Measurements from ENCODE around the gene STK39.
"Not testable (repeated sequence)": the region's sequence is repeated elsewhere in the genome, so short reads cannot be mapped to it uniquely, and the experiment has no call there.

Gene STK39

GRCh38 chr2:168130346-168130745, 117.0 kb downstream of the STK39 start:
- DNase-seq = no peak

- DNase-seq = no peak
Measured at GRCh38 chr2:168127371-168127770, 120.0 kb downstream of the STK39 start.

GRCh38 chr2:168122210-168122609, 125.2 kb downstream of the STK39 start:
- DNase-seq = not testable (repeated sequence)

- DNase-seq = no peak
Measured at GRCh38 chr2:168120730-168121129, 126.7 kb downstream of the STK39 start.

- no peak for DNase-seq
Measured at GRCh38 chr2:168120310-168120709, 127.1 kb downstream of the STK39 start.

GRCh38 chr2:168119515-168120141, 127.8 kb downstream of the STK39 start:
- no peak for DNase-seq

GRCh38 chr2:168118733-168119514, 128.5 kb downstream of the STK39 start:
- peak; percentile 47 for DNase-seq

GRCh38 chr2:168116448-168116847, 130.9 kb downstream of the STK39 start:
- DNase-seq = no peak

- no peak for DNase-seq
Measured at GRCh38 chr2:168114619-168115018, 132.8 kb downstream of the STK39 start.

GRCh38 chr2:168114040-168114439, 133.4 kb downstream of the STK39 start:
- no peak for DNase-seq

GRCh38 chr2:168107322-168107721, 140.1 kb downstream of the STK39 start:
- no peak for DNase-seq

- no peak for DNase-seq
Measured at GRCh38 chr2:168105127-168105683, 142.2 kb downstream of the STK39 start.

GRCh38 chr2:168097431-168097830, 150.0 kb downstream of the STK39 start:
- no peak for DNase-seq

GRCh38 chr2:168096158-168096557, 151.2 kb downstream of the STK39 start:
- no peak for DNase-seq

- no peak for DNase-seq
Measured at GRCh38 chr2:168091986-168092385, 155.4 kb downstream of the STK39 start.

- DNase-seq = no peak
Measured at GRCh38 chr2:168090366-168091135, 156.8 kb downstream of the STK39 start.

- no peak for DNase-seq
Measured at GRCh38 chr2:168089200-168089599, 158.2 kb downstream of the STK39 start.

GRCh38 chr2:168087401-168087800, 160.0 kb downstream of the STK39 start:
- no peak for DNase-seq

- DNase-seq = no peak
Measured at GRCh38 chr2:168086851-168087250, 160.5 kb downstream of the STK39 start.

- no peak for DNase-seq
Measured at GRCh38 chr2:168085801-168086361, 161.5 kb downstream of the STK39 start.

- DNase-seq = no peak
Measured at GRCh38 chr2:168084288-168084687, 163.1 kb downstream of the STK39 start.

GRCh38 chr2:168081452-168081851, 165.9 kb downstream of the STK39 start:
- not testable (repeated sequence) for DNase-seq

- DNase-seq = no peak
Measured at GRCh38 chr2:168079236-168079635, 168.2 kb downstream of the STK39 start.

All from DMS79 (cell line).